ENCODE results near the gene ZMIZ1. TPM values are rescaled to one million over a fixed set of nuclear protein-coding genes. Genes with fewer than 3 reads are reported as not detected.
A peak's percentile ranks its signal among the peaks of the same experiment; 100 is the strongest.

ZMIZ1 gene
- total RNA-seq, 1 donor from 2014 or later = 85.2 TPM

GRCh38 chr10:79066411-79067240 lies 2.1 kb upstream of the ZMIZ1 start:
- Mint-ChIP-seq H3K9me3 (ENCODE audit: low read depth) (no peaks in the 10 kb centered on the region), H3K36me3 (ENCODE audit: insufficient read depth) (no peaks in the 10 kb centered on the region), H3K27ac (peak overlapping the region; percentile 91), H3K4me3 (ENCODE audit: low read depth) (peak overlapping the region; percentile 71), H3K4me1 (ENCODE audit: low read depth) (peaks cover 23% of the 10 kb centered on the region), H3K27me3 (peaks cover 4% of the 10 kb centered on the region)
- DNase-seq (ENCODE audit: low spot score, unreplicated experiment) = no peak
- peak; percentile 53 for TF ChIP-seq CTCF (IDR thresholded peaks at IDR 0.05; ENCODE audit: unreplicated experiment)

DNA sequence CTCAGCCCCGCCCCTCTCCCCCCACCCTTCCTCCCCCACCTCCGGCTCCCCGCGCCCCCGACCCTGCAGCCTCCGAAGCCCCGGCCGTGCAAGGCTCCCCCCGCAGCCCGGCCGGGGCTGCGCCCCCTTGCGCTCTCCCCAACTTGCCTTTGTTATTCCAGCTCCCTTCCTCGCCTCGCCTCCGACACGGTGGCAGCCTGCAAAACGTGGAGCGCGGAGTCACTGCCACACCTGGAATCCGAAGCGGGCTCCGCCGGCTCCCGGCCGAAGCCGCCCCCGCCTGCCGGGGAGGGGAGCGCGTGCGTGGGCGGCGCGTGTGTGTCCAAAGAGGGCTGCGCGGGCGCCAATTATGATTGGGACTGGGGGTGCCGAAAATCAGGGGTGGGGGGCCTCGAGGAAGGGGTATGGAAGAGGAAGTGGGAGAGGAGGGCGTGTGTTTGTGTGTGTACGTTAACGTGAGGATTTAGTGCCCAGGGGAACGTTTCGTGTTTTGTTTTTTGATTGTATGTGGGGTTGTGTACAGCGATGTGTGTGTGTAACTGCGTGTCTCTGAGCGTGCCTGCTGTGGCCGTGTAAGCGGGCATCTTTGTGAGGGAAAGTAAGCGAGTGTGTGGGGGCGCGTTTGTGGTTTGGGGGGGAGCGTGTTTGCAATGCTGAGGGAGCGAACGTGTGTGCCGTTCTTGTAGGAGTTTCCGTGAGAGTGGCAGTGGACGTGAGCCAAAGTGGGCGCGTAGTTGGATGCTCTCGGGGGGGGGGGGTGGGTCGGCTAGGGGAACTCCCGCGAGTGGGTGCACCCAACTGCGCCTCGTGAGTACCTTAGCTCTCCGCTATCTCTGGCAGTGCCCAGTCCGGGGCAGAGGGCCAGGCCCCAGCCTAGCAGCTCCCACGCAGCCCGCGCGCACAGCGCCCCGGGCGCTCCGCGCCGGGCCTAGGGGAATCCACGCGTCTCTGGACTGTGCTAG lies 1.2 kb upstream of the ZMIZ1 start:
- TF ChIP-seq CTCF (IDR thresholded peaks at IDR 0.05; ENCODE audit: unreplicated experiment) = peak; percentile 31
- no peaks in the 10 kb centered on the region for H3K9me3 Mint-ChIP-seq (ENCODE audit: low read depth)
- peak; percentile 94 for DNase-seq (ENCODE audit: low spot score, unreplicated experiment)
- H3K36me3 Mint-ChIP-seq (ENCODE audit: insufficient read depth) = no peaks in the 10 kb centered on the region
- H3K4me3 Mint-ChIP-seq (ENCODE audit: low read depth) = peak overlapping the region; percentile 84
- peaks cover 27% of the 10 kb centered on the region for H3K4me1 Mint-ChIP-seq (ENCODE audit: low read depth)
- peaks cover 4% of the 10 kb centered on the region for H3K27me3 Mint-ChIP-seq
- peak overlapping the region; percentile 56 for H3K27ac Mint-ChIP-seq

- H3K9me3 Mint-ChIP-seq (ENCODE audit: low read depth) = no peaks in the 10 kb centered on the region
- TF ChIP-seq CTCF (IDR thresholded peaks at IDR 0.05; ENCODE audit: unreplicated experiment) = peak; percentile 35
- H3K36me3 Mint-ChIP-seq (ENCODE audit: insufficient read depth) = no peaks in the 10 kb centered on the region
- no peaks in the 10 kb centered on the region for H3K27me3 Mint-ChIP-seq
- H3K4me1 Mint-ChIP-seq (ENCODE audit: low read depth) = peaks cover 33% of the 10 kb centered on the region
- H3K27ac Mint-ChIP-seq = peak overlapping the region; percentile 56
- DNase-seq (ENCODE audit: low spot score, unreplicated experiment) = peak; percentile 43
- peak overlapping the region; percentile 84 for H3K4me3 Mint-ChIP-seq (ENCODE audit: low read depth)
Observed at GRCh38 chr10:79068203-79068561, 584 bp upstream of the ZMIZ1 start.

- Mint-ChIP-seq H3K4me3 (ENCODE audit: low read depth) (peak overlapping the region; percentile 98), H3K9me3 (ENCODE audit: low read depth) (no peaks in the 10 kb centered on the region), H3K27me3 (no peaks in the 10 kb centered on the region), H3K27ac (peak overlapping the region; percentile 97), H3K36me3 (ENCODE audit: insufficient read depth) (no peaks in the 10 kb centered on the region), H3K4me1 (ENCODE audit: low read depth) (peaks cover 41% of the 10 kb centered on the region)
- no peak for TF ChIP-seq CTCF (IDR thresholded peaks at IDR 0.05; ENCODE audit: unreplicated experiment)
- DNase-seq (ENCODE audit: low spot score, unreplicated experiment) = peak; percentile 30
Observed at GRCh38 chr10:79069325-79070080, 737 bp downstream of the ZMIZ1 start.
